HG02938 (cell line): Measurements from ENCODE around the gene EMILIN1.
"Not testable (repeated sequence)": the region's sequence is repeated elsewhere in the genome, so short reads cannot be mapped to it uniquely, and the experiment has no call there.

Experiments used
- ATAC-seq: cut with Tn5 transposase; IDR thresholded peaks from one replicate; pipeline ENCODE4 v1.9.1; 2021; ENCODE audit warnings: mild to moderate bottlenecking, moderate library complexity; ENCODE audit not compliant: unreplicated experiment

The EMILIN1 gene

DNA sequence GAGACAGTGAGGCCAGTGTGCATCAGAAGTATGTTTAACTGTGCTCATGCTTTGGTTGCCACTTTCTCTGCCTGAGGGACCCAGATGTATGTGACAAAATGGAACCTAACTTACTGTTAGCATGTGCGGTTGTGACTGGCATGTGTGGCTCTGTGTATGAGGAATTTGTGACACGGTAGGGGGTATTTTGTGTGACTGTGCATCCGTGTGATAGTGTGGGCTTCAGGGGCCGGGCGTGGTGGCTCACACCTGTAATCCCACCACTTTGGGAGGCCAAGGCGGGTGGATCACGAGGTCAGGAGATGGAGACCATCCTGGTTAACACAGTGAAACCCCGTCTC, 40.9 kb downstream of the EMILIN1 start:
- not testable (repeated sequence) for ATAC-seq

GRCh38 chr2:27121906-27122305, 43.5 kb downstream of the EMILIN1 start:
- no peak for ATAC-seq

GRCh38 chr2:27122791-27123190, 44.4 kb downstream of the EMILIN1 start:
- no peak for ATAC-seq

DNA sequence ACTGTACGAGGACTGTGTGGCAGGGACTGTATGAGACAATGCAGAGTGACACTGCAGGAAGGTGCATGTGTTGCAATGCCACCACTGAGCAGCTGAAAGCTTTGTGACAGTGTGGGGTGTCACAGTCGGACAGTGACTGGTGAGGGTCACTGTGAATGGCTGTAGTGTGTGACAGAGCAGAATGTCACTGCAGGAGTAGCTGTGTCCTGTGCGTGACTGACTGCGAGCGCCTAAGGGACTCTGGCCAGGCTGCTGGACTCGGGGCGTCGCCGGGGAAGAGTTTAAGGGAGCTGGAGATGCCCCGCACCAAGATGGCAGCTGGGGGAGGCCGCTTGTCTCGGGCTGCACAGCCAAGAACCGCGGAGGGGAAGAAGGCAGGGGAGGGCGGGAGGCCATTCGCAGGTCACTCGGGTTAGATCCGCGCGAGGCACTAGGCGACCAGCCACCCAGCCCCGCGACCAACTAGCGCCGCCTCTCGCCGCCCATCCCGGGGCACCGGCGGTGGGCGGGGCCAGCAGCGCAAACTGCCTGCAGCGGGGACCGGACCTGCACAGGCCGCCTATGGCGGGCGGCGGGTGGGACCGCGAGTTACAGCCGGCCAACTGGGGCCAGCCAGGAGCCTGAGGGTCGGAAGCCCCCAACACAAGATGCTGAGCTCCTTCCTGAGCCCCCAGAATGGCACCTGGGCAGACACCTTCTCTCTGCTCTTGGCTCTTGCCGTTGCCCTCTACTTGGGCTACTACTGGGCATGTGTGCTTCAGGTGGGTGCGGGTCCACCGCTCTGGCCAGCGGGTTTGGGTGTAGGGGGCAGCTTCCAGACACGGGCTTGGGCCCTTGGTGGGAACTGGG, 45.1 kb downstream of the EMILIN1 start, which contains the start of gene ABHD1:
TSS of gene ABHD1 (plus strand) at position 514 of the 849 bp plus-strand sequence. CDS start at position 648, 134 bp downstream.
- ATAC-seq = no peak

DNA sequence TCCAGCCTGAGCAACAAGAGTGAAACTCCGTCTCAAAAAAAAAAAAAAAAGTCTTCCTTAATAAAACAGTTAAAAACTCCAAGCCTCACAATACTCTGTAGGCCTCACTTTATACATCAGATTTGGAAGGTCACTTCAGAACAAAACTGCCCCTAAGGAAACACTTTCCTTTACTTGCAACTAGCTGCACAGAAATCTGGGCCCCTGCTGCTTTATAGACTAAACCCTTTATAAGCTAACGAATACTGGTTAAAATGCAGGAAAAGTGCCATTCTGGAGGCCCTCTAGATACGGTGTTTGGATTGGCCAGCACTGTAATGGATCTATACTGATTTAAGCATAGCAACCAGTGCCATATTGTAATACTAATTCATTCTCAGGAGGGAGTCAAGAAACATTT, 46.7 kb downstream of the EMILIN1 start:
- no peak for ATAC-seq

DNA sequence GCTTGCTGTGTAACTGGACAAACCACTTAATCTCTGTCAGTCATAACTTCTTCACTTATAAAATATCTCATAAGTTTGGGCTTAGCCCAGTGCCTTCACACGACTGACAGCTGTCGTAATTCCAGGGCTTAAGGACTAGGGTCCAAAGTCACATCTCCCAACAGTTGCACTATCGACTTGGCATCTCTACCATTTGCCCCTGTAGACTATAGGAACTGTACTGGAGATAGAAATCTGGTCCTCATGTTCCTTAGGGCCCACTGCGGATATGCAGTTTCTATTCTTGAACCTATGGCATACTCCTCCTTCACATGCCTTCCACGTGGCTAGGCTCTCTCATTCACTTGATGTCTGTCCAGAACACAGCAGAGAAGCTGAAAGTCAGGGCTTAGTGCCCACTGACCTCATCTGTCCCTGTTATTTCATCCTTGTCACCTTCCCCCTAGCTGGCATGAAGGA, 47.9 kb downstream of the EMILIN1 start:
- no peak for ATAC-seq

- no peak for ATAC-seq
Observed at GRCh38 chr2:27127883-27128667, 49.7 kb downstream of the EMILIN1 start.

DNA sequence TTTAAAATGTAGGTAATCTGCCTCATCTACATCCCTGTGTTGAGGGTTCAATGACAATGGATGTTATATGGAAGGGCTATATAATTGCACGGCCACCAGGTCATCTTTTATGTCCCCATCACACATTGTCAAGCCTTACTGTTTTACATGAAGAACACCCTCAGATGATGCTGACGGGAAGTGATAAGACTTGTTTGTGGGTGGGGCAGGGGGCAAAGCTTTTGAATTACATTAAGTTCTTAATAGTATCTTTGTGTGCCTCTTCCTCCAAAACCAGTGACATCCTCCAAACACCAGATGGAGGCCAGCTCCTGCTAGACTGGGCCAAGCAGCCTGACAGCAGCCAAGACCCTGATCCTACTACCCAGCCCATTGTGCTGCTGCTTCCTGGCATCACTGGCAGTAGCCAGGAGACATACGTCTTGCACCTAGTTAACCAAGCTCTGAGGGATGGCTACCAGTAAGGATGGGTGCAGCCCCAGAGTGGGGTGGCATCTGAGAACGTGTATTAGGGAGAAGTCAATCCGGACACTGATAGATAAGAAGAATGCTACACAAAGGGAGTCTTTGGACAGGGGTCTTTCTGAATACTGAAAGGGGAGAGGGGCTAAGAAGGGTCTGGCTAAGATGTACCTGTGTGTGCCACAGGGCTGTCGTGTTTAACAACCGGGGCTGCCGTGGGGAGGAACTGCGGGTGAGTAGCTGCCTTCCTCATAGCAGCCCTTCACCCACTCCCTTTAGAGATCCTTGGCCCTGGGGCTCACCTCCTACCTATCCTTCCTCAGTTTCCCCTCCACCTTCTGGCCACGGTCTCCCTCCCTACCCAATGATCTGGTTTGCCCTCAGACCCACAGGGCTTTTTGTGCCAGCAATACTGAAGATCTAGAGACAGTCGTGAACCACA, 50.5 kb downstream of the EMILIN1 start:
- no peak for ATAC-seq

DNA sequence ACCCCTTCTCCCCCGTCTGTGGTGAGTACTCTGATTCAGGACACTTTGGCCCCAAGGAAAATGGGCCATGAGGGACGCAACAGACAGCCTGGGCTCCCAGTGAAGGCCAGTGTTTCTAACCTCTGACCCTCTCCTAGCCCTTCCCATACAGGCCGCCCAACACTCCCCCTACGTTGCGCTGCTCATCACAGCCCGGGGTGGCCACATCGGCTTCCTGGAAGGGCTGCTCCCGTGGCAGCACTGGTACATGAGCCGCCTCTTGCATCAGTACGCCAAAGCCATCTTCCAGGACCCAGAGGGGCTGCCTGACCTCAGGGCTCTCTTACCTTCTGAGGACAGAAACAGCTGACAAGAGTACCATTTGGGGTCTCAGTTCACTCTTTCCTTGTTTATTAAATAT, 52.0 kb downstream of the EMILIN1 start:
- ATAC-seq = no peak

DNA sequence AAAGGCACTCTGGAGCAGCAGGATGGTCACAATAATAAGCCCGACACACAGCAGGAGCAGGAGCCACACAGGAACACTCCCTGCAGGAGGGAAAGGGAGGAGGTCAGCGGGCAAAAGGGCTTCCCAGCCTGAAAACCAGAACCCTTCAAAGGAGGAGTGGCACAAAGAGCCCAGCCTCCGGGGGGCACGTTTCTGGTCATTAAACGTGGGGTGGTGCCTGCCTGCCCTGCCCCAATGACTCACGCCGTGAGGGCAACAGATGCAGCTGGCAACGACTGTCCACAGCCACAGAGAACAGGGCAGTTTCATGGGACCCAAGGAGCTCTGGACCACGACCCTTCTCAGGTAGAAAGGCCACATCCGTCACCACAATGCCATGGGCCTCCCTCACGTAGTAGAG, 53.0 kb downstream of the EMILIN1 start:
- ATAC-seq = no peak

DNA sequence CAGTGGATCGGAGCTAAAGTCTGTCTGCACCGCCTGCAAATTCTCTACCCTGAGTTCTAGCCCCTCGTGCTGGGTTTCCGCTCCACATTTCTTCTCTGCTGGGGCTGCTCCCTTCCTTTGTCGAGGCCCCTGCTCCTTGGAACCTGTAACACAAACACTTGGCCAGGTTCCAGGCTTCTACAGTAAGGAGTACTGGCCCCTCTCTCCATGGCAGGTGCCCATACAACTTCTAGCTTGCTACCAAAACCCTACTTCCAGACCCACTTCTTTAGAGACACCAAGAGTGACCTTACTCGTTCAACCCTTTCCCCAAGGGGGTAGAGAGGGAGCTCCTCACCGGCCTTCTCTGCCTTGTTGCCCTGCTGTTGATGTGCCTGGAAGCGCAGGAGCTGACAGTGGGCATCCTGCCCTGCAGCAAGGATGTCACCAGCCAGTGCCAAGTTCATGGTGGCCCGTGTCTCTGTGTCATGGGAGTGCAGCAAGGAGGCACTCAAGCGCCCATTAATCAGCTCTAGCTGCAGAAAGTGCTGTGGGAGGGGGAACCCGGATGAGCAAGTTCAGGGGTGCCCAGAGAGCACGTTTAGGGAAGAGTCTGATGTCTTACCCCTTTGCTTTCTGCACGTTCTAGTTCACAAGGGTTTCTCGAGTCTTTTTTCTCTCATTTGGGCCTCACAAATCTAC, 54.9 kb downstream of the EMILIN1 start:
- no peak for ATAC-seq

DNA sequence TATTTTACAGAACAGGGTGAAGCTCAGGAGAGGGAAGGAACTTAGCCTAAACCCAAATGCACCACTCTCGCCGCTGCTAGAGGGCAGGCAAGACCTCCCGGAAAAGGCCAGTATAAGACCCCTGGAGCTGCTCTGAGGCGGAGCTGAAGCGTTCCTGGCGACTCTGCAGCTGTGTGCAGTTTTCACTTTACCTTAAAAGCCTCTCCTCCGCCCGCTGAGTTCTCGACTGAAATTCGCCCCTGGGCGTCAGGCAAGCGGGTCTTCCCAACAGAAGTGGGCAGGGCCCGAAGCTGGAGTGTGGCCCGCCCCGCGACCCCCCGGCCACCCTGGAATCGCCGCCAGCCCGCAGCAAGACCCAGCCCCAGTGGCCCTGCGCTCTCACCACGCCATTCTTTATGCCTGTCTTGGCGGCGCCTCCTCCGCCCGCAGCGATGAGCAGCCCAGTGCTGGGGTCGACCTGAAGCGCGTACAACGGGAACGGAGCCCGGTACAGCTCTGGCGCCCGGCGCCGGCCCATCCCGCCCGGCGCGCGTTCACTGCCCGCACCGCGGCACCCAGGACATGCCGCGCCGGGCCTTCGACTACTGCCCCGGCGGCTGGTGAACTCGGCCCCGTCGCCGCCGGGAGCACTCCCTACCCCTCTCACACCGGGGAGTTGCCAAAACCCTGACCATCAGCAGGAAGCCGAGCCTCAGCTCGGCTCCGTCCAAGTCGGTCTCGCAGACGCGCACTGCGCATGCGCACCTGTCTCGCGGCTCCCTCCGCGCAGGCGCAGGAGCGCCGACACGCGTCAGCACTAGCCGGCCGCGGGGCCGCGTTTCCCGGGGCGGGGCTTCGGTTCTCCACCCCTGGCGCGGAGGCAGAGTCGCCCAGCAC, 55.7 kb downstream of the EMILIN1 start, which contains the start of gene PREB:
TSS of gene PREB (minus strand) at position 732 of the 876 bp plus-strand sequence. CDS start at position 517, 215 bp downstream.
- ATAC-seq = peak; percentile 86

- ATAC-seq = no peak
Observed at GRCh38 chr2:27134781-27135477, 56.5 kb downstream of the EMILIN1 start.

GRCh38 chr2:27135478-27135955, 57.1 kb downstream of the EMILIN1 start:
- ATAC-seq = no peak
